ENCODE data around the gene TBL1X.
"Not testable (repeated sequence)": the region's sequence is repeated elsewhere in the genome, so short reads cannot be mapped to it uniquely, and the experiment has no call there.

Gene TBL1X

DNA sequence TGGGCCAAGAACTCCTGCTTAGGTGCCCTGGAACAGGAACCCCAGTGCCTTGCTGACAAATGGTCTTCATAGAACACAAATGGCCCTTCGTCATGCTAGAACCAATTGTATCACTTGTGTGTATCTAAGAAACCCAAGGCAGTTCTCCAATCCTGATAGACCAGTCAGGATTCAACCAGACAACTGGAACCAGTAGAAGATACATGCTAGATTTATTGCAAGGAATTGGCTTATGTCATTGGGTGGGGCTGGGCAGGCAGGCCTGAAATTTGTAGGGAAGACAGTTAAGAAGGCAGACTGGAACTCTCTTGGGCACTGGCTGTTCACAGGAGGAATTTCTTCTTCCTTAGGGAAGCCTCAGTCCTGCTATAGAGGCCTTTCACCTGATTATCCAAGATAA is 17.0 kb upstream of the TBL1X start:
- TF ChIP-seq, protein P1, sequence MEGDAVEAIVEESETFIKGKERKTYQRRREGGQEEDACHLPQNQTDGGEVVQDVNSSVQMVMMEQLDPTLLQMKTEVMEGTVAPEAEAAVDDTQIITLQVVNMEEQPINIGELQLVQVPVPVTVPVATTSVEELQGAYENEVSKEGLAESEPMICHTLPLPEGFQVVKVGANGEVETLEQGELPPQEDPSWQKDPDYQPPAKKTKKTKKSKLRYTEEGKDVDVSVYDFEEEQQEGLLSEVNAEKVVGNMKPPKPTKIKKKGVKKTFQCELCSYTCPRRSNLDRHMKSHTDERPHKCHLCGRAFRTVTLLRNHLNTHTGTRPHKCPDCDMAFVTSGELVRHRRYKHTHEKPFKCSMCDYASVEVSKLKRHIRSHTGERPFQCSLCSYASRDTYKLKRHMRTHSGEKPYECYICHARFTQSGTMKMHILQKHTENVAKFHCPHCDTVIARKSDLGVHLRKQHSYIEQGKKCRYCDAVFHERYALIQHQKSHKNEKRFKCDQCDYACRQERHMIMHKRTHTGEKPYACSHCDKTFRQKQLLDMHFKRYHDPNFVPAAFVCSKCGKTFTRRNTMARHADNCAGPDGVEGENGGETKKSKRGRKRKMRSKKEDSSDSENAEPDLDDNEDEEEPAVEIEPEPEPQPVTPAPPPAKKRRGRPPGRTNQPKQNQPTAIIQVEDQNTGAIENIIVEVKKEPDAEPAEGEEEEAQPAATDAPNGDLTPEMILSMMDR (IDR thresholded peaks at IDR 0.05): no peak
- no peaks in the 10 kb centered on the region for H3K4me1 ChIP-seq

DNA sequence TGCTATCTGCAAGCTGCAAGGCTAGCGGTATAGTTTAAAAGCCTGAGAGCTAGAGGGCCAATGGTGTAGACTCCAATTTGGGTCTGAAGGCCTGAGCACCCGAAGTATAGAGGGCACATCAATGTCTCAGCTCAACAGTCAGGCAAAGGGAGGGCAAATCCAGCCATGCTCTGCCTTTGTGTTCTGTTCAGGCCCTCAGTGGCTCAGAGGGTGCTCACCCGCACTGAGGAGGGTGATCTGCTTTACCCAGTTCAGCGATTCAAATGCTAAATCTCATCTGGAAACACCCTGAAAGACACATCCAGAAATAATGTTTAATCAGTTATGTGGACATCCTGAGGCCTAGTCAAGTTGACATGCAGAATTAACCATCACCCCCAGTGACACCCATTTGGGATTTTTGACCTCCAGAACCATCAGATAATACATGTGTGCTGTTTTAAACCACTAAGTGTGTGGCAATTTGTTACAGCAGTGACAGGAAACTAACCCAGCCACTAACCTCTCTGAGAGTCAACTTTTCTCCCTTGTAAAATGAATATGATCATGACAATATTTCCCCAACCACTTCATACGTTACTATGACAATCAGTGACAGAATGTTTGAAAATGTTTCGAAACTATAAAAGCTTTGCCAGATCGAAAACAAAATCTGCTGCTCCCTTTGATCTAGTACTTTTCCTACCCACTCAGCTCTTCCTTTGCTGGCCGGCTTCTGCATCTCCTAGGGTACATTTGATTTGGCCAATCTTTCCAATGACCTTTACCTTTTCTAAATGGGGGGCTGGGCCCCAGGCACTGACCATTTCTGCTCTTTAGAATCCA is 8.4 kb upstream of the TBL1X start:
- H3K27ac ChIP-seq: no peak overlapping the region
- H3K9ac ChIP-seq: no peak overlapping the region
- H3K4me3 ChIP-seq (ENCODE audit: low read depth, low read length): no peak overlapping the region
- no peaks in the 10 kb centered on the region for H3K79me2 ChIP-seq
- H3K36me3 ChIP-seq (ENCODE audit: control insufficient read depth, insufficient read depth, low read length): no peaks in the 10 kb centered on the region
- TF ChIP-seq, protein P1 (IDR thresholded peaks at IDR 0.05): no peak
- H3K4me2 ChIP-seq (ENCODE audit: low read length): no peak overlapping the region
- no peak overlapping the region for H2AFZ ChIP-seq
- H3K4me1 ChIP-seq: no peaks in the 10 kb centered on the region
- H3K27me3 ChIP-seq (ENCODE audit: control insufficient read depth, insufficient read depth, low read length): no peaks in the 10 kb centered on the region
- H3K9me3 ChIP-seq (ENCODE audit: control insufficient read depth, low read length): no peaks in the 10 kb centered on the region

More for the DNA sequence above, 17.0 kb upstream of the TBL1X start:
- H2AFZ ChIP-seq: no peak overlapping the region
- H3K36me3 ChIP-seq (ENCODE audit: control insufficient read depth, insufficient read depth, low read length): no peaks in the 10 kb centered on the region
- H3K27ac ChIP-seq: no peak overlapping the region
- H3K79me2 ChIP-seq: no peaks in the 10 kb centered on the region
- H3K9ac ChIP-seq: no peak overlapping the region
- no peaks in the 10 kb centered on the region for H3K27me3 ChIP-seq (ENCODE audit: control insufficient read depth, insufficient read depth, low read length)
- H3K4me3 ChIP-seq (ENCODE audit: low read depth, low read length): no peak overlapping the region
- H3K4me2 ChIP-seq (ENCODE audit: low read length): no peak overlapping the region
- H3K9me3 ChIP-seq (ENCODE audit: control insufficient read depth, low read length): no peaks in the 10 kb centered on the region

DNA sequence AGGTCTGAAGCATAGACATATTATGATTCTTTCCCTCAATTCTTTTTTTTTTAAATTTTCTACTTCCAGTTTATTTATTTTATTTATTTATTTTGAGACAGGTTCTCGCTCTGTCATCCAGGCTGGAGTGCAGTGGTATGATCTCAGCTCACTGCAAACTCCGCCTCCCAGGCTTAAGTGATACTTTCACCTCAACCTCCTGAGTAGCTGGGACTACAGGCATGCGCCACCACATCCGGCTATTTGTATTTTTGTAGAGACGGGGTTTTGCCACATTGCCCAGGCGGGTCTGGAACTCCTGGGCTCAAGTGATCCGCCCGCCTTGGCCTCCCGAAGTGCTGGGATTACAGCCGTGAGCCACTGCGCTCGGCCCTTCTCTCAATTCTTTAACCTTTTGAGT is 6.8 kb upstream of the TBL1X start:
- H3K27me3 ChIP-seq (ENCODE audit: control insufficient read depth, insufficient read depth, low read length); H3K4me3 ChIP-seq (ENCODE audit: low read depth, low read length); H2AFZ ChIP-seq; H3K4me2 ChIP-seq (ENCODE audit: low read length); H3K9ac ChIP-seq; H3K4me1 ChIP-seq; H3K27ac ChIP-seq; H3K79me2 ChIP-seq; H3K36me3 ChIP-seq (ENCODE audit: control insufficient read depth, insufficient read depth, low read length); H3K9me3 ChIP-seq (ENCODE audit: control insufficient read depth, low read length): not testable (repeated sequence)

DNA sequence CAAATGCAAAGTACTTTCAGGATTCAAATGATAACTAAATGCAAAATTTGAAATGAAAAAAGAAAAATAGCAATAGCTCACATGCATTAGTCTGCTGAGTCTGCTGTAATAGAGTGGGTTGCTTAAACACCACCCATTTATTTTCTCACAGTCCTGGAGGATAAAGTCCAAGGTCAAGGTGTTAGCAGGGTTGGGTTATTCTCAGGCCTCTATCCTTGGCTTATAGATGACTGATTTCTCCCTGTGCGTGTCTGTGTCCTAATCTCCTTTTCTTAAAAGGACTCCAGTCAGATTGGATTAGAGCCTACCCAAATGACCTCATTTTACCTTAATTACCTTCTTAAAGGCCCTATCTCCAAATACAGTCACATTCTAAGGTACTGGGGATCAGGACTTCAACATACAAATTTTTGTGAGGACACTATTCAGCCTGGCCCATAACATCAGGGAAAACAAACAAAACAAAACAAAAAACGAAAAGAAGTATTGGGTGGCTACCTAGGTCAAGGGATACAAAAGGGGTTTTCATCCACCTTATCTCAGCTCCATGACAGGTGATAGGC is 6.3 kb upstream of the TBL1X start:
- no peak overlapping the region for H3K27ac ChIP-seq
- H3K27me3 ChIP-seq (ENCODE audit: control insufficient read depth, insufficient read depth, low read length): no peaks in the 10 kb centered on the region
- H3K4me3 ChIP-seq (ENCODE audit: low read depth, low read length): no peak overlapping the region
- no peaks in the 10 kb centered on the region for H3K79me2 ChIP-seq
- no peak overlapping the region for H2AFZ ChIP-seq
- H3K36me3 ChIP-seq (ENCODE audit: control insufficient read depth, insufficient read depth, low read length): no peaks in the 10 kb centered on the region
- no peak overlapping the region for H3K9ac ChIP-seq
- no peaks in the 10 kb centered on the region for H3K9me3 ChIP-seq (ENCODE audit: control insufficient read depth, low read length)
- TF ChIP-seq, protein P1 (IDR thresholded peaks at IDR 0.05): no peak
- peaks cover 3% of the 10 kb centered on the region for H3K4me1 ChIP-seq
- H3K4me2 ChIP-seq (ENCODE audit: low read length): no peak overlapping the region

DNA sequence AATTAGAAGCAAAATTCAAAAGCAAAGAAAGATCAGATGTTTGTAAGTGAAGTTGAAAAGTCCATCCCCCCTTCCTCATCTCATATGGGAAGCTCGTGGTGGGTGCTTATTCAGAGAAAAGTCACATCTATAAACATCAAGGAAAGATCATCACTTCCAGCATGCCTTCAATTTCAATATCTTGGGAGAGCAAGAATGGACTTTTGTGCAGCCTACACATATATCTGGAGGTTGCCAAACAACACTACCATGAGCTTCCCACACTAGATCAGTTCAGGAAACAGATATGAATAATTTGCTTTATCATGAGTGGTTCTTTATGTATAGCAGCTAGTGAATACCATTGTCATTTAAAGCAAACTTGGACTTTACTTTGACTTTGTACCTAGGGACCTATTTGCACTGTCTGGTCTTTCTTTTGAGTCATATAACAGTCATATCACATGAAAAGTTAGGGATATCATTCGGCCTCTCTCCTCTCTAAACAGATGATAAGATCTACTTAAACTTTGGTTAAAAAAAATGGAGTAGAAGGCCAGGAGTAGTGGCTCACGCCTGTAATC is 5.6 kb upstream of the TBL1X start:
- Histone ChIP-seq H3K36me3 (ENCODE audit: control insufficient read depth, insufficient read depth, low read length) (no peaks in the 10 kb centered on the region), H3K27ac (no peak overlapping the region), H3K4me3 (ENCODE audit: low read depth, low read length) (no peak overlapping the region), H3K9ac (no peak overlapping the region), H3K4me2 (ENCODE audit: low read length) (no peak overlapping the region), H3K79me2 (no peaks in the 10 kb centered on the region), H3K27me3 (ENCODE audit: control insufficient read depth, insufficient read depth, low read length) (no peaks in the 10 kb centered on the region), H2AFZ (no peak overlapping the region), H3K4me1 (peaks cover 3% of the 10 kb centered on the region), H3K9me3 (ENCODE audit: control insufficient read depth, low read length) (no peaks in the 10 kb centered on the region)
- TF ChIP-seq, protein P1 (IDR thresholded peaks at IDR 0.05): no peak
